ENCODE results near the gene KIAA0513. TPM values are rescaled to one million over a fixed set of nuclear protein-coding genes. Genes with fewer than 3 reads are reported as not detected.
"Not testable (repeated sequence)": the region's sequence is repeated elsewhere in the genome, so short reads cannot be mapped to it uniquely, and the experiment has no call there.

KIAA0513 gene
- total RNA-seq, 1 donor from 2014 or later, result 20.3 TPM

DNA sequence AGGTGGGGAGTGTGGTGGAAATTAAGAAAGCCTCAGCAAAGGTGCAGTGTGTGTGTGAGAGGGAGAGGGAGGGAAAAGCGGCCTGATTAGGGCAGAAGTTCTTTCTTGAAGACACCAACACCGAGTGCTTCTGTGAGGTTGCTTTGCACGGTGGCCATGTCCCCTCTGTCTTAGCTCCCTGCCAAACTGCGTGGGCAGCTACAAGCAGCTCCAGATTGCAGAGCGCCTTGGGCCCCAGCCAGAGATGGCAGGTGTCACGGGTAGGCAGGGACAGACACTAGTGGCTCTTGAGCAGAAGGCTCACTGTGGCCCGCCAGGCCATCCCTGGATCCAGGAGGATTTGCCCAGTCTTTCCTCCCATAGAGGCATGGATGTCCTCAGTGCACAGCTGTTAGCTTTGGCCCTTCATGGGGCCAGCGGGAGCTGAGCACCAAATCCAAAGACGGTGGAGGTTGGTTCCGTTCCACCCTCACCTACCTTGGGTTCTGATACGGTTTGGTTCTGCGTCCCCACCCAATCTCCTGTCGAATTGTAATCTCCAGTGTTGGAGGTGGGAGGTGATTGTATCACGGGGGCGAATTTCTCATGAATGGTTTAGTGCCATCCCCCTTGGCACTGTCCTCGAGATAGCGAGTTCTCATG lies 21.4 kb downstream of the KIAA0513 start:
- DNase-seq (ENCODE audit: low read depth), result no peak

DNA sequence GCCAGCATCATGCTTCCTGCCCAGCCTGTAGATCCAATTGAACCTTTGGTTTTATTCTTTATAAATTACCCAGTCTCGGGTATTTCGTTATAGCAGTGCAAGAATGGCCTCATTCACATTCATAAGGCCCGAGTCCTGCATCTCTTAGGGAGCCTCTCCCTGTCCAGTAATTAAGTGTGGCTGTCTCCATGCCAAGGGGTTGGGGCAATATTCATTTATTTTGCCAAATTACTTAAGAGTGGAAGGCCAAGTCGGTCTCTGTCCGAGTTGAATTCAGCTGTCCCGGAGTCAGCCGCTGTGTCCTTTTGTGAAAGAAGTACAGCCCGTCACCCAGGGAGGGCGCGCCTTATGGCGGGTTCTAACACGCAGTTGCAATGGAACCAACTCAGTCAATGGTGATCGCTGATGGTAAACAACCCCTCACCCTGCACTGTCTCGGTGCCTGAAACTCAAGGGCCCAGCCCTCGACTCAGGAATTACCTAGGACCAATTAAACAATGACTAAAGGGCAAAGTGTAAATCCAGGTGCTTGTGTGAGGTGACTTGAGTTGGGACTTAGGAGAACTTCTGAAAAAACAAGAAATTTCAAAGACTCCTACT lies 22.2 kb downstream of the KIAA0513 start:
- DNase-seq (ENCODE audit: low read depth), result no peak

DNA sequence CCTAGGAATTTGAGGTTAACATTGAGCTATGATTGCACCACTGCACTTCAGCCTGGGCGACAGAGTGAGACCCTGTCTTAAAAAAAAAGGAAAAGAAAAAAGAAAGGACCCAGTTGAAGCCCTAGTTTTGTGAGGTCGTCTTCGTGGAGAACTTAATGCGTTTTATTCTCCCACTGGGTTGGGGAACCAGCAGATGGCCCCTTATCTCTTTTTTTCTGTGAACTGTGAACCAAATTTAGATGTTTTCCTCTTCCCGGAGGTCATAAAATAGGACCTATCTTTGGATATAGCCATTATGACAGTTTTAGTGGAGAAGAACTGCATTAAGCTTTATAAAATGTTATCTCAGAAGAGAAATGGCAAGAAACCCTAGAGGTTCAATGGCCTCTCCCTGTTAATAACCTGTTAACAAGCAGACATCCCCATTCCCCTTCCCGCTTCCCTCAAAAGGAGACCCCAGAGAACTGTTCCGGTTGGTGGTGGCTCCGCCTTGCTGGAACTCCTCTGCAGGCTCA lies 23.5 kb downstream of the KIAA0513 start:
- DNase-seq (ENCODE audit: low read depth), result no peak

DNA sequence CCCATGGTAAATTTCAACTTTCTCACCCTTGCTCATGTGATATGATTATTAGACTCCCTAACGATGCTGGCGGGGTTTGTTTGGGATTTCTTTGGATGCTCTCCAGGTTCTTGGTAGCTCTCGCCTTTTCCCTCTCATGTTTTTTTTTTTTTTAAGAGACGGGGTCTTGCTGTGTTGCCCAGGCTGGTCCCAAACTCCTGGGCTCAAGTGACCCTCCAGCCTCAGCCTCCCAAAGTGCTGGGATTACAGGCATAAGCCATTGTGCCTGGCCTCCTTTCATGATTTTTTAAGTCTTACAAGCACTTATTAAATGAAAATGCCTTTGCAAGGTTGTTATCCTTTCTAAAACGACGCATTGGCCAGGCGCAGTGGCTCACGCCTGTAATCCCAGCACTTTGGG lies 24.1 kb downstream of the KIAA0513 start:
- DNase-seq (ENCODE audit: low read depth), result no peak

GRCh38 chr16:85052536-85052935 lies 24.9 kb downstream of the KIAA0513 start:
- peak; percentile 43 for DNase-seq (ENCODE audit: low read depth)

DNA sequence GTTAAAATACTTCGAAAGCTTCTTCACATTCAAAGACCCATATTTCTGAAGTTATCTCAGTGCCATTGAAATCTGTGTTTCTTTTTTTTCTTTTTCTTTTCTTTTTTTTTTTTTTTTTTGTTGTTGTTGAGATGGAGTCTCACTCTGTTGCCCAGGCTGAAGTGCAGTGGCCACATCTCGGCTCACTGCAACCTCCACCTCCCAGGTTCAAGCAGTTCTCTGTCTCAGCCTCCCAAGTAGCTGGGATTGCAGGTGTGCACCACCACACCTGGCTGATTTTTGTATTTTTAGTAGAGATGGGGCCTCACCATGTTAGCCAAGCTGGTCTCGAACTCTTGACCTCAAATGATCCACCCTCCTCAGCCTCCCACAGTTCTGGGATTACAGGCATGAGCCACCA lies 26.7 kb downstream of the KIAA0513 start:
- DNase-seq (ENCODE audit: low read depth), result not testable (repeated sequence)

DNA sequence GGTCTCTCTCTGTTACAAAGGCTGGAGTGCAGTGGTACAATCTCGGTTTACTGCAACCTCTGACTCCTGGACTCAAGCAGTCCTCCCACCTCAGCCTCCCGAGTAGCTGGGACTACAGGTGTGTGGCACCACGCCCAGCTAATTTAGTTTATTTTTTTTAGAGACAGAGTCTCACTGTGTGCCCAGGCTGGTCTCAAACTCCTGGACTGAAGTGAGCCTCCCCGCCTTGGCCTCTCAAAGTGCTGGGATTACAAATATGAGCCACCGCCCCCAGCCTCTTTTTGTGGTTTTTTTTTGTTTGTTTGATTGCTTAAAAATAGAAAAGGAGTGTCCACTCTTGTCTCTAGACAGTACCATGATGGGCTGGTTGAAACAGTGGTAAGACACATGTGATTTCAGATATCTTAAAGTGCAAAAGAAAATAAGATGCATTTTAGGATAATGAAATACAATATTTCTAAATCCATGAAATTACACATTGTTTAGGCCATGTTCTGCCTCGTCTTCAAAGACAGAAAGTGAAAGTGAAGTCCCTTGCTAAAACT lies 27.4 kb downstream of the KIAA0513 start:
- DNase-seq (ENCODE audit: low read depth), result no peak

DNA sequence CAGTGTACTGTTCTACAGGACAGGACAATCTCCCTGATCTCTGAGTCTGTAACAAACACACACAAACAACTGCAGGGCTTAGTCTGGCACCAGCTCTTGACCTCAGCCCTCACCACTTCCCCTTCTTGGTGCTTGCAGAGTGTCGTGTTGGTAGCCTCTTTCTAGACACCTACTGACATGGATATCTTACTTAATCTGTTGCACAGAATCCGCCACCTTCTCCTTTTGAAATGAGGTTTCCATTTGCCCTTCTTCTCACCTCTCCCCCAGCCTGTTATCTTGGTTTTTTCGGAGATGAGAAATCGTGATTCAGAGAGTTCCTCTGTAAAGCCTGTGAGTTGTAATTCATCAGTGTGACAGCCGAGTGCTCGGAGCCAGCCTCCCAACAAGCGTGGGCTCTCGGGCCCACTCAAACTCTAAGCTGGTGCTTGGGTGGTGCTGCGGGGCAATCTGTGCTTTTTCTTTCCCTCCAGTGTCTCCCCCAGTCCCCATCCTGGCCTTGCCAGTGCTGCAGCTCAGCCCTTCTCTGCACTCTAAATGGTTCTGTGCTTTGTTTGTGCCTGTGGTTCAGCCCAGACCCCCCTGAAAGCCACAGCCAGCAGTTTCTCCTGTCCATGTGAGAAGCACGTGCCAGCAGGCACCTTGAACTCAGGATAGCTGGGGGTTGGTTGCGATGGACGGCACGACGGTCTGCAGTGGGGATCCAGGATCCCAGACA lies 28.1 kb downstream of the KIAA0513 start:
- peak; percentile 37 for DNase-seq (ENCODE audit: low read depth)

GRCh38 chr16:85056211-85056748 lies 28.7 kb downstream of the KIAA0513 start:
- no peak for DNase-seq (ENCODE audit: low read depth)

GRCh38 chr16:85057212-85057889 lies 29.8 kb downstream of the KIAA0513 start:
- DNase-seq (ENCODE audit: low read depth), result no peak

DNA sequence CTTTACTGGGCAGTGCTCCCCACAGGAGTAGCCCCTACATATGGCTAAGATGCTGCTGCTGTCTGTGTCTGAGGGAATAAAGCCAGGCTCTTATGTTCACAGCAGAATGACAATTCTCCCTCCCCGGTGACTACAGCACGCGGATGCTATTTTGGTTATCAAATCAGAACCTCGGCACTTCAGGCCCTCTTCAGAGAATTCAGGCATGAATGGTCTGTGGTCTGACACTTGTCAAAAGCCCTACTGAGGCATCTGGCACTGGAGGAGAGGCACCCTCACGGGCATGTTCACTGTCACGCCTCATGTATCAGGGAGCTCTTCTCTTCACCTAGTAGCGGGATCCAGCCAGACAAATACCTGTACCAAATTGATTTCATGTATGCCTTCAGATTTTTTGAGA lies 30.4 kb downstream of the KIAA0513 start:
- no peak for DNase-seq (ENCODE audit: low read depth)

DNA sequence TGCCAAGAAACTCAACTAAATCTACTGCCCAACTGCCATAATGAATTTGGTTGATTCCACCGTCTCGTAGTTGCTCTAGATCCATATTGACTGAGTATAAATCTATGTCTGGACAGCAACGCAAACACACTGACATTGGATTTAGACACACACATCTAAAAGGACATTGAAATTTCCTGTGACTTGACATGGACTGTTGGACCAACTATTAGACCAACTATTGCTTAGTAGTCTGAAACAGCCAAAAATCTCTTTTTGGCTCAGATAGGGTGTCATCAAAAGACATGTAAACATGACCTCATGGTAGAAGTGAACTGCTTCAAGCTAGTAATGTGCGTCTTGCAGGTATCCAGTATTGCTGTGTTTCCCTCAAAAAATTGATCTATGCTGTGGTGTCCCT lies 31.3 kb downstream of the KIAA0513 start:
- no peak for DNase-seq (ENCODE audit: low read depth)

GRCh38 chr16:85061566-85061965 lies 34.0 kb downstream of the KIAA0513 start:
- DNase-seq (ENCODE audit: low read depth), result no peak

DNA sequence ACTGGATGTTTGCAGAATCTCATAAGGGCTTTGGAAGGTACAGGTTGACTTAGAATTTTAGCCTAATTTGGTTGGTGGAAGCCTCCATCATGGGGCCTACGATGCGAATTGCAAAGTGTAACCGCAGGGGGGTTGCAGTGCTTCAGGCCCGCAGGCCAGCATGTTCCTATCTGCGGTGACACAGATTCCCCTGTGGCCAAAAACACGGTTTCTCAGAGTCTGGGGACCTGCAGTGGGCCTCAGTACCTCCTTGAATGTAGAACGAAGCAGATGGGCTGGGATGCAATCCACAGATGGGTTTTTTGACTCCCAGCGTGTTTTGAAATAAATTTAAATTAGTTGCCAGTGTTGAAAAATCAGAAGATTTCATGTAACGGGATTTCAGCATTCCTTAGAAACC lies 34.7 kb downstream of the KIAA0513 start:
- DNase-seq (ENCODE audit: low read depth), result no peak

- no peak for DNase-seq (ENCODE audit: low read depth)
Measured at GRCh38 chr16:85062845-85063244, 35.2 kb downstream of the KIAA0513 start.

DNA sequence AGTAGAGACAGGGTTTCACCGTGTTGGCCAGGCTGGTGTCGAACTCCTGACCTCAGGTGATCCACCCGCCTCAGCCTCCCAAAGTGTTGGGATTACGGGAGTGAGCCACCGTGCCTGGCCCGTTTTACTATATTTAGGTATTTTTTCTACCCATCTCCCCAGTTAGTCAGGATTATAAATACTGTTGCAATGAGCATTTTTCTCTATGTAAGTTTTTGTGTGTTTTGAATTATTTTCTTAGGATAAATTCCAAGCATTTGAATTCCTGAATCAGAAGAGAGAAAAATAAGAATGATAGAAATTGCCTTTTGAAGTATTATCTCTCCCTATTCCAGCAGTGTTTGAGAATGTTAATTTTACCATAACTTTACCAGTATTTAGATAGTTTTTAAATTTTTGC lies 36.6 kb downstream of the KIAA0513 start:
- DNase-seq (ENCODE audit: low read depth), result no peak

- no peak for DNase-seq (ENCODE audit: low read depth)
Measured at GRCh38 chr16:85065099-85065498, 37.5 kb downstream of the KIAA0513 start.

DNA sequence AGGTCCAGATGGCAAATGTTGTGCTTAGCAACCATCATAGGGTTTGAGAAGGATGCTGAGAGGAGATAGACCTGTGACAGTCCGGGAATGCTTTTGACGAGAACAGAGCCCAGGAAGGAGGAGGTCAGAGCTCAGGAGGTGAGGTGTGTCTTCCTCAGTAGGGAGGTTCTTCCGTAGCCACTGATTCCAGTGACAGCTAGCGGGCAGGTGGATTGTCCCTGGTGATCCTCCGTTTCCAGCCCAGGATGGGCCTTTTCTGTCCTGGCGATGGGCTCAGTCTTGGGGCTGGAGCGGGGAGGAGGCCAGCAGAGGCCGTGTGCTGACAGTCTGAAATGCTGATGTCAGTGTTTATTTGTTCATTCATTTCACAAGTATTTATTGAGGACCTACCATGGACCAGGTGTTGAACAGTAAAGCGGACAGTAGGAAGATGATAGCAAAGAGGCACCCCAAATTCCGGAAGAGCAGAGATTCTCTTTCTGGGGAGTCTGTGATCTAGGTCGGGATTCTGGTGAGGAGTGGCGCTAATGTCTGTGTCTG lies 38.8 kb downstream of the KIAA0513 start:
- no peak for DNase-seq (ENCODE audit: low read depth)

GRCh38 chr16:85067024-85067423 lies 39.4 kb downstream of the KIAA0513 start:
- DNase-seq (ENCODE audit: low read depth), result no peak

- no peak for DNase-seq (ENCODE audit: low read depth)
Measured at GRCh38 chr16:85067426-85067825, 39.8 kb downstream of the KIAA0513 start.

GRCh38 chr16:85068746-85069145 lies 41.2 kb downstream of the KIAA0513 start:
- no peak for DNase-seq (ENCODE audit: low read depth)

GRCh38 chr16:85069171-85069570 lies 41.6 kb downstream of the KIAA0513 start:
- no peak for DNase-seq (ENCODE audit: low read depth)

Data from renal cortical epithelial cell (primary cell).